Measurements from ENCODE around the gene RGS3. TPM values are rescaled to one million over a fixed set of nuclear protein-coding genes. Genes with fewer than 3 reads are reported as not detected.

Gene RGS3
- total RNA-seq, 4 donors from 2014 or later, result 43.9 to 122 (median 72.7) TPM

DNA sequence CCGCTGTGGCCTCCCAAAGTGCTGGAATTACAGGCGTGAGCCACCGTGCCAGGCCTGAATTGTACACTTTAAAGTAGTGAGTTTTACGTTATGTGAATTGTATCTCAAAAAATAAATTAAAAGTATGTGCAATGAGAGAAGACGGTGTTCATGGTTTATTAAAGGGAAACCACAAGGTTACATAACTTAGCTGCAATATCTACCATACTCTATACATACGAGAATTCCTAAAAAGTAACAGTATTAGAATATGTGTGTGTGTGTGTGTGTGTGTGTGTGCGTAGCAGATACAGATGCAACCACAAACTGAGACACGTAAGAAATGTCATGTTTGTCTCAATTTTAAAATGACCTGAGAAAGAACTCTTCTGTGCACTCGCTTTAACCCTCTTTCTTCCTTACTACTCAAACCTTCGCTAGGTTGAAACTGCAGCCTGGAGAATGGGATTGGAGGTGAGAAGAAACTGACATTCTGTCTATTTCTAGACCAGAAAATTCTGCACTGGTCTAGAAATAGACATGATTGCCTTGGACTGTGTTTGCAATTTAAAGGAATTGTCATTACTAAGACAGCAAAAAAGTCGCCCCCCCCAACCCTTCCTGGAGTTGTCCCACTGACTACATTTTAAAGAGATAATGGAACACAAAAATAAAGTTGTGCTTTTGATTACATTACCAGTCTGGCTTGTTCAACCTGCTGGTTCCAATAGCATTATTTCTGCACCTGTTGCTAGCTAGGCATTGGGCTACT, 167.0 kb downstream of the RGS3 start:
- Histone ChIP-seq H3K9me3 (no peaks in the 10 kb centered on the region), H3K4me3 (no peak overlapping the region), H3K4me1 (peaks cover 0 to 25% (median 0%) of the 10 kb centered on the region in 3 donors), H3K27me3 (no peaks in the 10 kb centered on the region), H3K36me3 (no peaks in the 10 kb centered on the region), H3K27ac (no peak overlapping the region)
- no peak for ATAC-seq
- 77% methylated on average over 7 to 11 of the region's 11 CpGs for WGBS, 2 donors (ENCODE audit: low coverage in 1 of 2)
- no peak for TF ChIP-seq POLR2AphosphoS5 (IDR thresholded peaks at IDR 0.05)
- TF ChIP-seq EP300 (IDR thresholded peaks at IDR 0.05), result no peak
- TF ChIP-seq CTCF (IDR thresholded peaks at IDR 0.05), result no peak
- TF ChIP-seq POLR2A (IDR thresholded peaks at IDR 0.05), result no peak

DNA sequence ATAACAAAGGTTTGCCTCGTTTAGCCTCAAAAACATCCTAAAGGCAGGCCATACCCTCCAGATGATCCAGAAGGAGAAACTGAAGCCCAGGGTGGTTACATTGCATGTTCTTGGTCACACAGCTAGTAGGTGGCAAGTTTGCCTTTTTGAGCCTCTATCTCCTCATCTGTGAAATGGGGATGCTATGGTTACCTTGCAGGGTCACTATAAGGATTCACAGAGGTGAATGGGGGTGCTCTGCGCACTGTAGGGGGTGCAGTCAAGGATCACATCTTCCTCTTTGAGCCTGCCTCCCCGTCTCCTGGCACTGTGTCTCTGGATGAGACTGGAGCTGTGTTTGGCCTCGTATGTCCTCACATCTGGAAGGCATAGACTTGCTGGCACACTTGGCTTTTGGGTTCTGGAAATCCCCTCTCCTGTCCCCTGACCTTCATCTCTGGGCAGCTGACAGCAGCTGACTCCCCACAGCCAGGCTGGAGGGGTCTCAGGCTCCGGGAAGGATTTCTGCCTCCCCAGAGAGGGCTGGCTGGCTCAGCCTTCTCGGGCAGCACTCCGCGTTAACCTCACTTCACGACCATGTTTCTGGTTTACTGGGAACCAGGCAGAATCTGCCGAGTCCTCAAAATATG, 167.7 kb downstream of the RGS3 start:
- whole genome bisulfite sequencing, 2 donors (ENCODE audit: low coverage in 1 of 2), result 89% methylated on average over 3 of the region's 10 CpGs; no CpG with 5 or more reads in 1 of the 2 donors
- H3K9me3 ChIP-seq, result no peaks in the 10 kb centered on the region
- H3K4me1 ChIP-seq, result peaks cover 0 to 24% (median 0%) of the 10 kb centered on the region in 3 donors
- TF ChIP-seq EP300 (IDR thresholded peaks at IDR 0.05) (no peak), POLR2A (IDR thresholded peaks at IDR 0.05) (no peak), CTCF (IDR thresholded peaks at IDR 0.05) (no peak), POLR2AphosphoS5 (IDR thresholded peaks at IDR 0.05) (no peak)
- ATAC-seq, result no peak
- H3K4me3 ChIP-seq, result no peak overlapping the region
- H3K36me3 ChIP-seq, result no peaks in the 10 kb centered on the region
- H3K27ac ChIP-seq, result no peak overlapping the region
- no peaks in the 10 kb centered on the region for H3K27me3 ChIP-seq

- ATAC-seq, result no peak
- TF ChIP-seq POLR2AphosphoS5 (IDR thresholded peaks at IDR 0.05) (no peak), CTCF (IDR thresholded peaks at IDR 0.05) (no peak), EP300 (IDR thresholded peaks at IDR 0.05) (no peak), POLR2A (IDR thresholded peaks at IDR 0.05) (no peak)
Observed at GRCh38 chr9:113631871-113632665, 168.5 kb downstream of the RGS3 start.

DNA sequence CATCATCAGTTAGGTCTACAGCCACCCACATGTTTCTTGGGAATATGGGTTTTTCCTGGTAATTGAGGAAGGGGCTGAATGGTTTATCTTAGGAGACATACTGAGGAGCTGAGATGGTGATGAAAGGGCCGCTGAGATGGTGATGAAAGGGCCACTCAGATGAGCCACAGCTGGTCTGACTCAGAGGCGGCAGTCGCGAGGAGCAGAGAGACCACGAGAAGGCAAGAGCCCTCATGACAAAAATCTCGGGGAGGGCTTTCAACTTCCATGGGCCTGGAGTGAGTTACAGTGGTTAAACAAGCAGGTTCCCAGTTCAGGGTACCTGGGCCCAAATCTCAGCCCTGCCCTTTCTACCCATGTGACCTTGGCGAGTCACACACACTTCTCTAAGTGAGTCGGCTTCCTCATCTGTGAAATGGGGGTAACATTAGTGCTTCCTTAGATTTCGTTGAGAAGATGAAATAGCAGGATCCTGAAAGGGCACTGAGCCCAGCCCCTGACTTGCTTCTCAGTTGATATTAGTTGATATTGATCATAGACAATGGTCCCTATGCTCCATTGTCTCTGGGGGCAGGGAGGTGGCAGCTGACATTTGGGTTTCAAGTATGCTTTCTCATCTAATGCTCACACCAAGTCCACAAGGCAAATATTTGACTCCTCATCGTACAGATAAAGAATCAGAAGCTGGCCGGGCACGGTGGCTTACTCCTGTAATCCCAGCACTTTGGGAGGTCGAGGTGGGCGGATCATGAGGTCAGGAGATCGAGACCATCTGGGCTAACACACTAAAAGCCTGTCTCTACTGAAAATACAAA, 169.5 kb downstream of the RGS3 start:
- Histone ChIP-seq H3K9me3 (no peaks in the 10 kb centered on the region), H3K4me1 (peaks cover 0 to 11% (median 0%) of the 10 kb centered on the region in 3 donors), H3K27me3 (no peaks in the 10 kb centered on the region), H3K27ac (no peak overlapping the region), H3K36me3 (no peaks in the 10 kb centered on the region), H3K4me3 (no peak overlapping the region)
- WGBS, 2 donors (ENCODE audit: low coverage in 1 of 2), result 78 to 90% methylated on average over 7 to 10 of the region's 15 CpGs
- no peak for TF ChIP-seq POLR2AphosphoS5 (IDR thresholded peaks at IDR 0.05)
- TF ChIP-seq EP300 (IDR thresholded peaks at IDR 0.05), result no peak
- no peak for TF ChIP-seq POLR2A (IDR thresholded peaks at IDR 0.05)
- no peak for TF ChIP-seq CTCF (IDR thresholded peaks at IDR 0.05)
- ATAC-seq, result no peak

More at GRCh38 chr9:113631871-113632665, 168.5 kb downstream of the RGS3 start:
- WGBS, 2 donors (ENCODE audit: low coverage in 1 of 2), result 77 to 80% methylated on average over 5 to 8 of the region's 8 CpGs
- H3K27me3 ChIP-seq, result no peaks in the 10 kb centered on the region
- H3K4me3 ChIP-seq, result no peak overlapping the region
- H3K4me1 ChIP-seq, result peaks cover 0 to 16% (median 0%) of the 10 kb centered on the region in 3 donors
- H3K9me3 ChIP-seq, result no peaks in the 10 kb centered on the region
- no peaks in the 10 kb centered on the region for H3K36me3 ChIP-seq
- no peak overlapping the region for H3K27ac ChIP-seq

All from gastroesophageal sphincter (tissue), 4 donors.